ENCODE data around the gene FGD3. TPM values are rescaled to one million over a fixed set of nuclear protein-coding genes. Genes with fewer than 3 reads are reported as not detected.

FGD3 gene
- polyA plus RNA-seq, 3 donors = 5.0 to 7.7 (median 7.0) TPM

GRCh38 chr9:93057042-93057702 is 109.8 kb downstream of the FGD3 start:
- 80 to 83% (median 83%) methylated on average over 8 of the region's 8 CpGs for WGBS, 3 donors

DNA sequence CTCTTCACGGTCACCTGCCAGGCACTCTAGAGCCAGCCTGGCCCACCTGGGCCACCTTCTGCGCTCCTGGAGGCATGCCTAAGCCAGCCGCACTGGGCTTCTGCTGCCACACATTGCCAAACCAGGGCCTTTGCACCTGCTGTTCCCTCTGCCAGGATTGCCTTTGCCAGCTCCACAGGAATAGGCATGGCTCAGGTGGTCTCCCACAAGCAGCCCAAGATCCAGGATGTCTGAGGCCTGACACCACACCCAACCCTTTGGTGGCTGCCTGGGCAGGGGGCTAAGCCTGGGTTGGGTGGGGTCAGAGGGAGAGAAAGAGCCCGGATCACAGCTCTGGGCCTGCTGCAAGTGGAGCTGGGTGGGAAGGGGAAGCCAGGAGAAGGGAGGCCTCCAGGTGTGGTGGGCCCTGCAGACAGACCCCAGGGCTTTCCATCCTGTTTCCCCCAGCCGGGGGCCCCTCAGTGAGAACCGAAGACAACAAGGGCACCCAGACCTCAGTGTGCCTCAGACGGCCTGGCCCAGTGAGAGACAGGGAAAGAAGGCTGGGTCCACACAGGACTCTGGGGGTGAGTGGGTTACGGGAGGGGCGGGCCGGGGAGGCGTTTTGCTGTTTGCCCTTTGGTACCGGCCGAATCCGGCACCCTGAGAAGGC is 110.5 kb downstream of the FGD3 start:
- no peak overlapping the region for H3K27ac ChIP-seq (ENCODE audit: low read depth, low read length)

More at GRCh38 chr9:93057042-93057702, 109.8 kb downstream of the FGD3 start:
- no peak overlapping the region for H3K27ac ChIP-seq (ENCODE audit: low read depth, low read length)

GRCh38 chr9:93058355-93059010 is 111.2 kb downstream of the FGD3 start, which contains the start of gene SUSD3:
SUSD3 (plus strand) TSS chr9:93058701; CDS start chr9:93058743, 42 bp downstream.
- 1% methylated on average over 42 to 55 of the region's 55 CpGs for WGBS, 3 donors

More for the DNA sequence above, 110.5 kb downstream of the FGD3 start:
- 56 to 70% (median 62%) methylated on average over 14 of the region's 14 CpGs for WGBS, 3 donors

GRCh38 chr9:93059011-93059714 is 111.8 kb downstream of the FGD3 start:
- H3K27ac ChIP-seq (ENCODE audit: low read depth, low read length) = no peak overlapping the region
- WGBS, 3 donors = 17 to 34% (median 18%) methylated on average over 46 to 53 of the region's 53 CpGs

More at GRCh38 chr9:93058355-93059010, 111.2 kb downstream of the FGD3 start, which contains the start of gene SUSD3:
- H3K27ac ChIP-seq (ENCODE audit: low read depth, low read length) = no peak within 1 kb of the TSS

GRCh38 chr9:93059715-93060578 is 112.6 kb downstream of the FGD3 start:
- no peak overlapping the region for H3K27ac ChIP-seq (ENCODE audit: low read depth, low read length)
- WGBS, 3 donors = 54 to 72% (median 72%) methylated on average over 7 of the region's 7 CpGs

DNA sequence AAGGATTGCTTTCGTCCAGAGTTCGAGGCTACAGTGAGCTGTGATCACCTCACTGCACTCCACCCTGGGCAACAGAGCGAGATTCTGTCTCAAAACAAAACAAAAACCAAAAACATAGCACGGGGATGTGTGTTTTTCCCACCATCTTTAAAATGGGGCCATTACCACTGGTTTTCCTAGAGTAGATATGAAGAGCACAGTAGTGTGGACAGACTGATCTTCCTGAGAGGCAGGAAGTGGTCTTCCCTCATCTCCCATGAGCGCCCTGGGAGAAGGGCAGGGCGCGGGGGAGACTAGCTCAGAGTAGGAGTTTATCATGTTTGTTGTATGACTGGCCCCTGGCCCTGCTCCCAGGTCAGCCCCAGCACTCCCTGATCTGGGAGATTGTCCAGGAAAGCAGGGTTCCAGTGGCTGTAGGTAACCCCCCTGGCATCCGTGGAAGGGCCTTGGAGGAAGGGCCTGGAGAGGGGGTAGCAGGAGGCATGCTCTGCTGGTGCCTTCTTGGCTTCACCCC is 113.5 kb downstream of the FGD3 start:
- no peak overlapping the region for H3K27ac ChIP-seq (ENCODE audit: low read depth, low read length)

GRCh38 chr9:93061260-93061751 is 114.0 kb downstream of the FGD3 start:
- no peak overlapping the region for H3K27ac ChIP-seq (ENCODE audit: low read depth, low read length)
- 70 to 86% (median 72%) methylated on average over 4 of the region's 4 CpGs for WGBS, 3 donors

More for the DNA sequence above, 113.5 kb downstream of the FGD3 start:
- 68 to 73% (median 73%) methylated on average over 8 of the region's 8 CpGs for WGBS, 3 donors

DNA sequence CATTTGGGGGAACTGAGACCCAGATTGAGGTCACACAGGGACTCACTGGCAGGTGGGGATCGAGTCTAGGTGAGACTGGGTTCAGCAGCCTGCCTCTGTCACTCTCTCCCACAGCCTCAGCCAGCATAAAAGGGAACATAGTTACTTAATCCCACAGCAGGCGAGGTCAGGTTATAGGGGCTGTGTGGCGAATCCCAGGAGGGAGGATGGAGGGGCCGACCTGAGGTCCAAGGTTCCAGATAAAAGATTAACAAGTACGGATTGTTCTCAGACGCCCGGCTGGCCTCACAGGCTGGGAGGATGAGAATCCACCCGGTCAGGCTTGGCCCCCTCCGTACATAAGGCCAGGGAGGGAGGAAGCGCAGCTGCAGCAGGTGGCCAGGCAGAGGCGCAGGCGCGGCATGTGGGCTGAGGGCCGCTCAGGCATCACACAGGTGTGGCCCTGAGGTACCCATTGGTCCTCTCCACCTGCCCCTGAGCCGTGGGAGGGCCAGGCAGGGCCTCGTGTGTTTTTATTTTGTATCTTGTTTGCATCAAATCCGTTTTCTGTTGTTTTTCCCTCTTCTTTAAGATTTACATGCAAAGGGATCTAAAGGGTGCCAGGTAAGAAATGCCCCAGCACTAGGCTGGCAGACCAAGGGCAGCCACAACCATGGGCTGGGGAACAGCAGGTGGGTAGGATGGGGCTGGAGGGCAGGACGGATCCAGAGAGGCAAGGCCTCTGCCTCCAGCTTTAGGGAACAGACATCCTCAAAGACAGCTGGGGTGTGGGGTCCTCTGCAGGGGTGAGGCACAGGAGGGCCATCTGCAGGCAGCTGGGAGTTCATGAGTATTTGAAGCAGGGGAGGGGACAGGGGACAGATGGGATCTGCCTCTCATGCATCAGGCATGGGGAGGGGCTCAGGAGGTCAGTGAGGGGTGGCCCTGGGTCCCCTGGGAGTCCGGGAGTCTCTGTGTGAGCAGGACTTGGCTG is 114.8 kb downstream of the FGD3 start:
- no peak overlapping the region for H3K27ac ChIP-seq (ENCODE audit: low read depth, low read length)
- WGBS, 3 donors = 60 to 79% (median 74%) methylated on average over 19 of the region's 19 CpGs

DNA sequence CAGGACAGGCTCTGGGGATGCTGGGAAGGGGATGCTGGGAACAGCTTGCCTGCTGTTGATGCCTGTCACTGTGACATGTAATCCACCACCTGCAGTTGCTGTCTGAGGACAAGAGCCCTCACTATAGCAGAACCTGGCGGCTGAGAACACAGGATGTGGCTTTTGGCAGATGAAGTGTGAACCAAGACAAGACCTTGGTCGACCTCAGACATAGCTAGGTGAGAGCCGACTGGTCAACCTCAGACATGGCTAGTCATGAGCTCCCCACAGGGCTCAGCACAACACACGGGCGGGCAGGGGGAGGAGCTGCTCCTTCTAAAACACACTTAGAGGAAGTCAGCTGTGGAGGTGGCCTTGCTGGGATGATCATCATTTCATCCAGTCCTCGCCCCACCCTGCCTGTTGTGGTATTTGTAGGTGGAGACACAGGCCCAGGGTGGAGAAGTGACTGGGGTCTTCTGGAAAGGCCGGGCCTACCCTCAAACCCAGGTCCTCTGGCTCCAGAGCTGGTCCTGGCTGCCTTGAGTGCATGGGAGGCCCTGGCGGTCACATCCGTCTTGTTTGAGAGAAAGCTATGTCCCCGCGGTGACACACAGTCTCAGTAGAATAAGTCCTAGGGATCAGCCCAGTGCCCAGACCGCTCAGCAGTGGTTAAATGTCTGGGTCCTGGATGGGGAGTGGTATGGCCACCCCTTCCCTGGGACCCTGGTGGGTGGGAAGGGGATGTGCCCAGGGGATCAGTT is 117.2 kb downstream of the FGD3 start:
- 57 to 68% (median 62%) methylated on average over 12 of the region's 12 CpGs for WGBS, 3 donors
- no peak overlapping the region for H3K27ac ChIP-seq (ENCODE audit: low read depth, low read length)

DNA sequence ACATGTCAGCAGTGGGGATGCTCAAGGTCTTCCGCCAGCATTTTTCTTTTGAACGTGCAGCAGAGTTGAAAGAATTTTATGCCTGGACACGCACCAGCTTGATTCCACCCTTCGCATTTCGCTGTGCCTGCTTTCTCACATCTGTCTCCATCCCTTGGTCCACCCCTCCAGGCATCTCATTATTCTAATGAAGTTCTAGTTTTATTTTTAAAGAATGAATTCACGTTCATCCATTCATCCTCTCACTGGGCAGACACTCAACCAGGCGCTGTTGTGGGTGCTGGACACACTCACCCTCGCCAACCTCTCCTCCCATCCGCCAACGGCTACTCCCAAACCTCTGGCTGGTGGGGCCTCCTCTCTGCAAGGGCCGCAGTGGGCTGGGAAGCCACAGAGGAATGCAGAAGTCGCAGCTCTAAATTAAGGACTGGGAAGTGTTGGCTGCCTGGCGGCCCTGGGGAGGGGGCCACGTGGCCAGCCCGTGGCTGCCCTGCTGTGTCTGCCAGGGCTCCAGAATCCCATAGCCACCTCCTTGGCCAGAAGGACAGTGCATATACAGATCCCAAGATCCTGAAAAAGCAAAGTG is 117.9 kb downstream of the FGD3 start:
- H3K27ac ChIP-seq (ENCODE audit: low read depth, low read length) = no peak overlapping the region
- WGBS, 3 donors = 56 to 80% (median 57%) methylated on average over 15 of the region's 15 CpGs

- WGBS, 3 donors = 78 to 92% (median 86%) methylated on average over 3 of the region's 3 CpGs
- H3K27ac ChIP-seq (ENCODE audit: low read depth, low read length) = no peak overlapping the region
Measured at GRCh38 chr9:93066978-93067603, 119.8 kb downstream of the FGD3 start.

DNA sequence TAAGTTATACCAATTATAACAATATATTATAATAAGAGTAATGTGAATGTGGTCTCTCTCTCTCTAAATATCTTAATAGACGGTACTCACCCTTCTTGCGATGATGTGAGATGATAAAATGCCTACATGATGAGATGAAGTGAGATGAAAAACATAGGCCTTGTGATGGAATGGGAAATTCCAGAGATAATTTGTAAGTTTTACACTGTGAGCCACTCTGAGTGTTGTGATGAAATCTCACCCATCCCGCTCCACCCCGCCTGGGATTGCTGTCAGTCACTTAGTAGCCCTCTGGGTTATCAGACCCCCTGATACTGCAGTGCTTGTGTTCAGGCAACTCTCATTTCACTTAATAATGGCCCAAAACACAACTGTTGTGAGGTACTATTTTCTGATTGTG is 121.6 kb downstream of the FGD3 start:
- H3K27ac ChIP-seq (ENCODE audit: low read depth, low read length) = no peak overlapping the region
- WGBS, 3 donors = 89 to 96% (median 94%) methylated on average over 4 of the region's 4 CpGs

DNA sequence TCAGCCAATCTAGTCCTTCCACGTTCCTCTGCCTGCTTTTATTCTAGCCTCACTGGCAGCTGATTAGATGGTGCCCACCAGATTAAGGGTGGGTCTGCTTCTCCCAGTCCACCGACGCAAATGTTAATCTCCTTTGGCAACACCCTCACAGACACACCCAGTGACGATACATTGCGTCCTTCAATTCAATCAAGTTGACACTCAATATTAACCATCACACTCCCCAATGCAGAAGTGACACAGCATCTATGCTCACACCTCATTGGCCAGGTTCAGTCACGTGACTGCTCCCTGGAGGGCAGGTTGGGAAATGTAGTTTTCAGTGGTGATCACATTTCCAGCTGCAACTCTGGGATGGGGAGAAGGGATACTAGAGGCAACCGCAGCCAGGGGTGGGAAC is 124.1 kb downstream of the FGD3 start:
- WGBS, 3 donors = 79 to 81% (median 80%) methylated on average over 7 of the region's 7 CpGs
- H3K27ac ChIP-seq (ENCODE audit: low read depth, low read length) = no peak overlapping the region

DNA sequence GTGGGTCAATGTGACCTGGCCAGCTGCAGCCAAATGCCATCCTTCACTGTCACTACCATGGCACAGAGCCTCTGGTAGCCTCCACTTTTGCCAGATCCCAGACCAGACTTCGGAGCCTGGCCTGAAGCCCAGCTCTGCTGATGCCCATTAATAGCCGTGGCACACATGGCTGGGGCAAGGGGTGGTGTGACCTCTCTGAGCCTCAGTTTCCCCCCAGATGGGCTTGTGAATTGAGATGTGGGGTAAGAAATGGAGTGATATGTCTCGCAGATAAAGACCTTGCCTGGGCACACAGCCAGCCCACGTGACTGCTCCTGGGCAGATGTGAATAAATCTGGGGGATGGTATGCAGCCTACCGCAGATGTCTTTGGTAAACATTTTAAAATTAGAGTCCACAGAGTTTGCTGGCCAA is 125.1 kb downstream of the FGD3 start:
- no peak overlapping the region for H3K27ac ChIP-seq (ENCODE audit: low read depth, low read length)
- 17 to 43% (median 43%) methylated on average over 5 of the region's 5 CpGs for WGBS, 3 donors

All from adipose tissue (tissue), 3 donors.